D721Med (cell line): ENCODE measurements around the gene ANKRD13C.

Experiments used
- DNase-seq: peaks from one replicate; pipeline ENCODE4 v3.0.0; 2011; ENCODE audit warnings: low spot score; ENCODE audit not compliant: insufficient read length
- FAIRE-seq: peaks from 2 replicates; lab custom pipeline; 2011; peaks lifted over from hg19 to GRCh38; lab: Jason Lieb, UNC
- CTCF ChIP-seq: IDR thresholded peaks from 2 replicates; pipeline ENCODE4 v1.5.1; 2012; ENCODE audit warnings: mild to moderate bottlenecking, control low read depth; ENCODE audit not compliant: insufficient read depth; ENCODE audit errors: missing control alignments

Gene ANKRD13C

GRCh38 chr1:70264839-70265238 lies 89.7 kb downstream of the ANKRD13C start:
- no peak for TF ChIP-seq CTCF
- FAIRE-seq: no peak

GRCh38 chr1:70256664-70257063 lies 97.9 kb downstream of the ANKRD13C start:
- no peak for DNase-seq
- no peak for TF ChIP-seq CTCF
- no peak for FAIRE-seq

More at GRCh38 chr1:70264839-70265238, 89.7 kb downstream of the ANKRD13C start:
- DNase-seq: no peak

- FAIRE-seq (no peak), DNase-seq (no peak)
- no peak for TF ChIP-seq CTCF
These were observed 105.8 kb downstream of the ANKRD13C start for GRCh38 chr1:70248729-70249128.

GRCh38 chr1:70247768-70248167 lies 106.8 kb downstream of the ANKRD13C start:
- DNase-seq (no peak), FAIRE-seq (no peak)
- no peak for TF ChIP-seq CTCF

- TF ChIP-seq CTCF: no peak
- DNase-seq (no peak), FAIRE-seq (no peak)
These were observed 107.4 kb downstream of the ANKRD13C start for GRCh38 chr1:70247122-70247521.

- DNase-seq (no peak), FAIRE-seq (no peak)
- no peak for TF ChIP-seq CTCF
These were observed 114.6 kb downstream of the ANKRD13C start for GRCh38 chr1:70239940-70240339.

- FAIRE-seq (no peak), DNase-seq (no peak)
- no peak for TF ChIP-seq CTCF
These were observed 119.8 kb downstream of the ANKRD13C start for GRCh38 chr1:70234733-70235132.
